ENCODE data around the gene ITPR2. TPM values are rescaled to one million over a fixed set of nuclear protein-coding genes. Genes with fewer than 3 reads are reported as not detected.
A peak's percentile ranks its signal among the peaks of the same experiment; 100 is the strongest.

ITPR2 gene
- total and polyA plus RNA-seq, 2 donors, result 8.8 to 34.0 TPM

DNA sequence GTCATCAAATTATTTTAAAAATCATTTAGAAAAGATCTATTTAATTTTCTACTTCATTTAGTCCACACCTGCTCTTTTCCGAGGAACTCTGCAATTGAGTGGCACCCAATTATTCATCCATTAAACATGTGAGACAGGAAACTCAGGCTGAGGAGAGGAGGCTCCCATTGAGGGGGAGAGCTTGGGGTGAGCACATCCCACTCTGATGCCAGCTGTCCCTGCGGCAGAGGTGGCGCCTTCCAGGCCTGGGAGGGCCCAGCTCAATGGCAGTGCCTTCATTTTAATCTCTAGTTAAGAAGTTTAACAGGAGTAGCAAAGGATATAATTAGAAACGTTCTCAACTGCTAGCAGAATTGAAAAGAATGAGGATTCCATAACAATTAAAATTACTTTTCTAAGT, 92.0 kb downstream of the ITPR2 start:
- Histone ChIP-seq H3K4me1 (ENCODE audit: control insufficient read depth in 2 of 2, insufficient read depth in 2 of 2, low read length in 2 of 2) (peaks cover 1 to 15% of the 10 kb centered on the region in 2 donors), H3K36me3 (ENCODE audit: control insufficient read depth in 2 of 2, insufficient read depth in 2 of 2, low read length in 1 of 2) (peaks cover 4 to 8% of the 10 kb centered on the region in 2 donors), H3K4me3 (ENCODE audit: low read length in 2 of 2) (no peak overlapping the region), H3K27ac (ENCODE audit: low read depth in 1 of 2, low read length in 1 of 2) (no peak overlapping the region), H3K9me3 (ENCODE audit: control insufficient read depth in 2 of 2, insufficient read depth in 1 of 2, low read length in 1 of 2) (no peaks in the 10 kb centered on the region), H3K27me3 (ENCODE audit: control insufficient read depth in 2 of 2, insufficient read depth in 1 of 2, low read length in 1 of 2) (no peaks in the 10 kb centered on the region)
- 97% methylated on average over 4 of the region's 4 CpGs for WGBS
- no peak for DNase-seq (ENCODE audit: low read depth in 6 of 9, low spot score in 9 of 9)

DNA sequence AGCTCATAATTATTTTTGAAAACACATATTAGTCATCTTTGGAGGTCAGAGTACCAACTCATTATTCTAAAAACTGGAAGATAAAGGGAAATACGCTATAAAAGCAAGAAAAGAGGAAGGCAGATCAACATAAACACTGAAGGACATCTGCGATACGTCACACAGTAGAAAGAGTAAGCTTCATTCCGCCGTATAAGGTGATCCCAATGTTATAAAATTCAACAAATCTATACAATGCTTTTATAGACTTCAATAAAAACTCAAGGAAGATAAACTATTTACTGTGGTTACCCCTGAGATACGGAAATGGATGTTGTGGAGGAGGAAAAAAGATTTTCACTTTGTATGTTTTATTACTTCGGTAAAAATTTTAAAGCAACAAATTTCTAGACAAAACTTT, 92.6 kb downstream of the ITPR2 start:
- Histone ChIP-seq H3K4me1 (ENCODE audit: control insufficient read depth in 2 of 2, insufficient read depth in 2 of 2, low read length in 2 of 2) (peaks cover 0 to 12% of the 10 kb centered on the region in 2 donors), H3K9me3 (ENCODE audit: control insufficient read depth in 2 of 2, insufficient read depth in 1 of 2, low read length in 1 of 2) (no peaks in the 10 kb centered on the region), H3K27me3 (ENCODE audit: control insufficient read depth in 2 of 2, insufficient read depth in 1 of 2, low read length in 1 of 2) (no peaks in the 10 kb centered on the region), H3K4me3 (ENCODE audit: low read length in 2 of 2) (no peak overlapping the region), H3K36me3 (ENCODE audit: control insufficient read depth in 2 of 2, insufficient read depth in 2 of 2, low read length in 1 of 2) (peaks cover 4 to 10% of the 10 kb centered on the region in 2 donors), H3K27ac (ENCODE audit: low read depth in 1 of 2, low read length in 1 of 2) (no peak overlapping the region)
- DNase-seq (ENCODE audit: low read depth in 6 of 9, low spot score in 9 of 9), result no peak
- 97% methylated on average over 7 of the region's 7 CpGs for WGBS

DNA sequence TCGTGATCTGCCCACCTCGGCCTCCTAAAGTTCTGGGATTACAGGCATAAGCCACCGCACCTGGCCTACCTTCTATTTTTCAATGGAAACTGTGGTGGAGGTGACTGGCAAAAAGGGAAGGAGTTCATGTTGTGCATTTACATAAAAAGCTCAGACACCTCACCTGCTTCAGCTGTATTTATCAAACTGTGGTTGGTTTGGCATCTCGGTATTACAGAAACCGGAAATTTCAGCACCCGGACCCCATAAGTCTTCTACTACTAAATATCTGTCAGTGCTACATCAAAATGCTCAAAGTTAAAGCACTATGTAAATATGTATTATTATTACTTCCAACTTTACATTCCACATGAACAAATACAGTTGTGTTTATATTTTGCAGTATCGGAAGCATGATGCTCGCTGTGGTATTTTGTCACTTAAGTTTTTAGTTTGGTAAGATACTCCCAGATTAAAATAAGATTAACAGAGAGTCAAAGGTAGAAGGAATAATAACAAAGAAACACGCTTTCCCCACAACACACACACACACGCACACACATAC, 95.4 kb downstream of the ITPR2 start:
- DNase-seq (ENCODE audit: low read depth in 6 of 9, low spot score in 9 of 9), result no peak
- H3K4me1 ChIP-seq (ENCODE audit: control insufficient read depth in 2 of 2, insufficient read depth in 2 of 2, low read length in 2 of 2), result peaks cover 2 to 6% of the 10 kb centered on the region in 2 donors
- H3K27me3 ChIP-seq (ENCODE audit: control insufficient read depth in 2 of 2, insufficient read depth in 1 of 2, low read length in 1 of 2), result no peaks in the 10 kb centered on the region
- WGBS, result 98% methylated on average over 10 of the region's 10 CpGs
- H3K9me3 ChIP-seq (ENCODE audit: control insufficient read depth in 2 of 2, insufficient read depth in 1 of 2, low read length in 1 of 2), result no peaks in the 10 kb centered on the region
- H3K4me3 ChIP-seq (ENCODE audit: low read length in 2 of 2), result no peak overlapping the region
- no peak overlapping the region for H3K27ac ChIP-seq (ENCODE audit: low read depth in 1 of 2, low read length in 1 of 2)
- H3K36me3 ChIP-seq (ENCODE audit: control insufficient read depth in 2 of 2, insufficient read depth in 2 of 2, low read length in 1 of 2), result peaks cover 4 to 10% of the 10 kb centered on the region in 2 donors

- no peak overlapping the region for H3K27ac ChIP-seq (ENCODE audit: low read depth in 1 of 2, low read length in 1 of 2)
- 92% methylated on average over 16 of the region's 16 CpGs for WGBS
- no peaks in the 10 kb centered on the region for H3K9me3 ChIP-seq (ENCODE audit: control insufficient read depth in 2 of 2, insufficient read depth in 1 of 2, low read length in 1 of 2)
- no peak overlapping the region for H3K4me3 ChIP-seq (ENCODE audit: low read length in 2 of 2)
- H3K4me1 ChIP-seq (ENCODE audit: control insufficient read depth in 2 of 2, insufficient read depth in 2 of 2, low read length in 2 of 2), result peaks cover 9 to 10% of the 10 kb centered on the region in 2 donors
- H3K27me3 ChIP-seq (ENCODE audit: control insufficient read depth in 2 of 2, insufficient read depth in 1 of 2, low read length in 1 of 2), result no peaks in the 10 kb centered on the region
- DNase-seq (ENCODE audit: low read depth in 6 of 9, low spot score in 9 of 9), result no peak
- H3K36me3 ChIP-seq (ENCODE audit: control insufficient read depth in 2 of 2, insufficient read depth in 2 of 2, low read length in 1 of 2), result peaks cover 2 to 10% of the 10 kb centered on the region in 2 donors
Measured at GRCh38 chr12:26736563-26737486, 96.2 kb downstream of the ITPR2 start.

GRCh38 chr12:26735249-26735639, 97.8 kb downstream of the ITPR2 start:
- H3K27me3 ChIP-seq (ENCODE audit: control insufficient read depth in 2 of 2, insufficient read depth in 1 of 2, low read length in 1 of 2), result no peaks in the 10 kb centered on the region
- no peaks in the 10 kb centered on the region for H3K9me3 ChIP-seq (ENCODE audit: control insufficient read depth in 2 of 2, insufficient read depth in 1 of 2, low read length in 1 of 2)
- peaks cover 9 to 18% of the 10 kb centered on the region in 2 donors for H3K4me1 ChIP-seq (ENCODE audit: control insufficient read depth in 2 of 2, insufficient read depth in 2 of 2, low read length in 2 of 2)
- no peak overlapping the region for H3K27ac ChIP-seq (ENCODE audit: low read depth in 1 of 2, low read length in 1 of 2)
- H3K4me3 ChIP-seq (ENCODE audit: low read length in 2 of 2), result no peak overlapping the region
- DNase-seq (ENCODE audit: low read depth in 6 of 9, low spot score in 9 of 9), result no peak
- WGBS, result 47% methylated on average over 1 of the region's 1 CpG
- peaks cover 0 to 10% of the 10 kb centered on the region in 2 donors for H3K36me3 ChIP-seq (ENCODE audit: control insufficient read depth in 2 of 2, insufficient read depth in 2 of 2, low read length in 1 of 2)

GRCh38 chr12:26734510-26735248, 98.3 kb downstream of the ITPR2 start:
- H3K27ac ChIP-seq (ENCODE audit: low read depth in 1 of 2, low read length in 1 of 2), result no peak overlapping the region
- WGBS, result 98% methylated on average over 8 of the region's 8 CpGs
- H3K9me3 ChIP-seq (ENCODE audit: control insufficient read depth in 2 of 2, insufficient read depth in 1 of 2, low read length in 1 of 2), result no peaks in the 10 kb centered on the region
- peaks cover 0 to 10% of the 10 kb centered on the region in 2 donors for H3K36me3 ChIP-seq (ENCODE audit: control insufficient read depth in 2 of 2, insufficient read depth in 2 of 2, low read length in 1 of 2)
- DNase-seq (ENCODE audit: low read depth in 6 of 9, low spot score in 9 of 9), result no peak
- H3K27me3 ChIP-seq (ENCODE audit: control insufficient read depth in 2 of 2, insufficient read depth in 1 of 2, low read length in 1 of 2), result no peaks in the 10 kb centered on the region
- no peak overlapping the region for H3K4me3 ChIP-seq (ENCODE audit: low read length in 2 of 2)
- H3K4me1 ChIP-seq (ENCODE audit: control insufficient read depth in 2 of 2, insufficient read depth in 2 of 2, low read length in 2 of 2), result peaks cover 9 to 18% of the 10 kb centered on the region in 2 donors

GRCh38 chr12:26732005-26732908, 100.7 kb downstream of the ITPR2 start:
- peaks cover 0 to 10% of the 10 kb centered on the region in 2 donors for H3K36me3 ChIP-seq (ENCODE audit: control insufficient read depth in 2 of 2, insufficient read depth in 2 of 2, low read length in 1 of 2)
- WGBS, result 68% methylated on average over 6 of the region's 6 CpGs
- no peaks in the 10 kb centered on the region for H3K27me3 ChIP-seq (ENCODE audit: control insufficient read depth in 2 of 2, insufficient read depth in 1 of 2, low read length in 1 of 2)
- H3K9me3 ChIP-seq (ENCODE audit: control insufficient read depth in 2 of 2, insufficient read depth in 1 of 2, low read length in 1 of 2), result no peaks in the 10 kb centered on the region
- H3K27ac ChIP-seq (ENCODE audit: low read depth in 1 of 2, low read length in 1 of 2), result peak overlapping the region in 1 of 2 donors; percentile 8
- peaks cover 12 to 18% of the 10 kb centered on the region in 2 donors for H3K4me1 ChIP-seq (ENCODE audit: control insufficient read depth in 2 of 2, insufficient read depth in 2 of 2, low read length in 2 of 2)
- H3K4me3 ChIP-seq (ENCODE audit: low read length in 2 of 2), result no peak overlapping the region
- peak in 1 of 9 donors; percentile 39 for DNase-seq (ENCODE audit: low read depth in 6 of 9, low spot score in 9 of 9)

DNA sequence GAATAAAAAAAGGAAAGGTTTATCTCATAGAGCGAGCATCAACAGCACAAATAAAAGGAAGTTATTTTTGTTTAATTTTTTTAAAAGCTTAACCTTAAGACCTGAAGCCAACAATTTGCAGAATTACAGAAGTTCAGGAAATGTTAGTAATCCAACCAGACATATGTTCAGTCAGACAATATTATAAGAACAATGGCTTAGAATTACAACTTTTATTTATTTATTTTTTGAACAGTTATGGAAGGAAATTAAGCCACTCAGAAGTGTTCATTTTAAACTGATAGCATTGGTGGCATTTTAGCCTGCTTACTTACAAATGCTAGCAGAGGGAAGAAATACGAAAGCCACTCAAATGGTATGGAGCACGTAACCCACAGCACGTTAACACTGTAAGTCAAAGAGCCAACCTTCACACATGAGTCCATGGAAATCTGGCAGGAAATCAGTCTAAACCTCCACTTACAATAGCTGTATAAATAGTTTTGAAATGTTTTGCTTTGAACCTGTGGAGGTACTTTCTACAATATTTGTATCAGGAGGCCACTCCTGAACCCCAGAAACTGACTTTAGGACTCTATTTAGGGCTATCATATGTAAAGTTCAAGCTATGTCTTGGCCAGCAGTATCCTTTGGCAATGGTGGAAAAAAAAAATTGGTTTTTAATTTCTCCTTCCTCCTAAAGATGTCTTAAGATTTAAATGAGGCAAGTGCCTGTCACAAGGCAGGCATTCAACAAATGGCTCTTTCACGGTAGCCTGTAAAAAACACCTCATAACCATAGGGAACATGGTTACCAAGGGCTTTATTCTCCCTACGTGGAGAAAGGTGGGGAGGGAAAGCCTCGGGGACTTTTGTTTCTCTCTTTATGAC, 102.3 kb downstream of the ITPR2 start:
- WGBS, result 98% methylated on average over 7 of the region's 7 CpGs
- no peak for DNase-seq (ENCODE audit: low read depth in 6 of 9, low spot score in 9 of 9)
- peaks cover 12 to 18% of the 10 kb centered on the region in 2 donors for H3K4me1 ChIP-seq (ENCODE audit: control insufficient read depth in 2 of 2, insufficient read depth in 2 of 2, low read length in 2 of 2)

More for the DNA sequence above, 102.3 kb downstream of the ITPR2 start:
- Histone ChIP-seq H3K27me3 (ENCODE audit: control insufficient read depth in 2 of 2, insufficient read depth in 1 of 2, low read length in 1 of 2) (no peaks in the 10 kb centered on the region), H3K27ac (ENCODE audit: low read depth in 1 of 2, low read length in 1 of 2) (no peak overlapping the region), H3K36me3 (ENCODE audit: control insufficient read depth in 2 of 2, insufficient read depth in 2 of 2, low read length in 1 of 2) (peaks cover 0 to 3% of the 10 kb centered on the region in 2 donors), H3K9me3 (ENCODE audit: control insufficient read depth in 2 of 2, insufficient read depth in 1 of 2, low read length in 1 of 2) (no peaks in the 10 kb centered on the region), H3K4me3 (ENCODE audit: low read length in 2 of 2) (no peak overlapping the region)

Measured in thymus (tissue), 11 donors.